Stimulated activated CD8-positive, alpha-beta memory T cell treated with anti-CD3 and anti-CD28 coated beads, Interleukin-4, amount 100 ng/mL, for 1 hour (primary cell): ENCODE data around the gene CLSTN3.

ENCODE experiments used
- DNase-seq, 2 donors: peaks; one replicate each; pipeline ENCODE4 v3.0.0-alpha.2; 2020; ENCODE audit warnings: low read depth in 2 of 2, low spot score in 1 of 2

The CLSTN3 gene

GRCh38 chr12:7188562-7189397 is 58.6 kb downstream of the CLSTN3 start:
- peak in 1 of 2 donors; percentile 29 for DNase-seq

- DNase-seq, result peak; percentile 60 to 67
These were observed 59.5 kb downstream of the CLSTN3 start, which contains the start of gene PEX5 for GRCh38 chr12:7189398-7190267. Gene PEX5, plus strand, starts transcription at chr12:7189686. Its CDS starts 692 bp downstream, at chr12:7190378.

- DNase-seq, result no peak
These were observed 60.3 kb downstream of the CLSTN3 start for GRCh38 chr12:7190268-7191055.

GRCh38 chr12:7193674-7194073 is 63.5 kb downstream of the CLSTN3 start:
- no peak for DNase-seq

- no peak for DNase-seq
These were observed 67.7 kb downstream of the CLSTN3 start for GRCh38 chr12:7197841-7198240.

- DNase-seq, result no peak
These were observed 72.9 kb downstream of the CLSTN3 start for GRCh38 chr12:7203109-7203508.

- no peak for DNase-seq
These were observed 74.9 kb downstream of the CLSTN3 start for GRCh38 chr12:7205091-7205490.

- no peak for DNase-seq
These were observed 76.5 kb downstream of the CLSTN3 start for GRCh38 chr12:7206691-7207090.

DNA sequence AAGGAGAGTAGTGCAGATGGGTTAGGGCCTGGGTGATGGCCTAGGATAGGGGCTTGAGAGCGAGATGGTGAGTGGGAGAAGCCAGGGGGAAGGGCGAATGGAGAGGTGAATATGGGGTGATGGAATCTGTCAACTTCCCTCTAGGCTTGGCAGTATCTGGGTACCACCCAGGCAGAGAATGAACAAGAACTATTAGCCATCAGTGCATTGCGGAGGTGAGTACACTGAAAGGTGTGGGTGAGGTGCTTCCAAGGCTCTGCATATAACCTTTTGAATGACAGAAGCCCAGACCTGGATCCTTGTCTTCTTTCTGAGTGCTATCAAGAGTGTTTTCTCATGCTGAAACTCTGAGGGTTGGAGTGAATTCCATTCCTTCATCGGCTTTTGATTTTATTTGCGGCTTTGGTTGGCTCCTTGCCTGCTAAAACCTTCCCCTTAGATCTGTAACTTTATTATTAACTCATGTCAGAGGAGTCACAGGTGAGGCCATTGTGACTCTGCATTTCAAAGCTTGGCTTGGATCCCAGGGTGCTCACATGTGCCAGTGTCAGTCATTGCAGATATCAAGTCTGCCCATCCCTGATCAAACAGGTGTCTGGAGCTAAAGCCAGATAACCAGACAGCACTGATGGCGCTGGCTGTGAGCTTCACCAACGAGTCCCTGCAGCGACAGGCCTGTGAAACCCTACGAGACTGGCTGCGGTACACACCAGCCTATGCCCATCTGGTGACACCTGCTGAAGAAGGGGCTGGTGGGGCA is 77.9 kb downstream of the CLSTN3 start:
- DNase-seq, result no peak
